GM23248 (cell line): ENCODE data around the gene RBP5.

Source experiments
- EZH2 ChIP-seq: fragments of 200-600 bp; sonication (generic); IDR thresholded peaks from 2 replicates; pipeline ENCODE4 v1.6.1; 2018; ENCODE audit warnings: antibody characterized with exemption, mild to moderate bottlenecking; ENCODE audit not compliant: insufficient read depth, poor library complexity, severe bottlenecking
- EZH2phosphoT487 ChIP-seq: fragments of 200-600 bp; sonication (generic); IDR thresholded peaks from 2 replicates; pipeline ENCODE4 v1.6.1; 2018; ENCODE audit warnings: antibody characterized with exemption, moderate library complexity, mild to moderate bottlenecking, low read depth; ENCODE audit not compliant: insufficient read depth

- TF ChIP-seq EZH2 (no peak), EZH2phosphoT487 (no peak)
Observed at GRCh38 chr12:7142056-7142644, 13.5 kb upstream of the RBP5 start.
